A549 (cell line): ENCODE data around the gene ZFAND2B.

Experiments used
- CHD2 ChIP-seq: fragments of 150-350 bp; IDR thresholded peaks from 2 replicates; pipeline ENCODE4 v1.6.1; 2014; ENCODE audit warnings: low read length; ENCODE audit not compliant: partially characterized antibody
- CTCF ChIP-seq: fragments of >200 bp; sonication (Bioruptor Twin); formaldehyde crosslinking; IDR thresholded peaks from 3 replicates; pipeline ENCODE4 v1.5.1; 2016
- EP300 ChIP-seq, 2 experiments: fragments of >200 bp; sonication (Bioruptor Twin); formaldehyde crosslinking; IDR thresholded peaks; 2 replicates in 1 of 2; 3 replicates in 1 of 2; pipeline ENCODE4 v1.6.1; 2016 to 2017
- FOSB ChIP-seq: fragments of 250-450 bp; sonication (Bioruptor Pico); IDR thresholded peaks from 2 replicates; pipeline ENCODE4 v1.5.0; 2020; ENCODE audit warnings: mild to moderate bottlenecking, moderate library complexity
- HES2 ChIP-seq: fragments of >200 bp; sonication (Bioruptor Twin); formaldehyde crosslinking; IDR thresholded peaks from 2 replicates; pipeline ENCODE4 v1.6.1; 2016
- JUNB ChIP-seq: fragments of >200 bp; sonication (Bioruptor Twin); formaldehyde crosslinking; IDR thresholded peaks from 2 replicates; pipeline ENCODE4 v1.6.1; 2016
- MAFK ChIP-seq: fragments of 450-650 bp; IDR thresholded peaks from 2 replicates; pipeline ENCODE4 v1.6.1; 2014; ENCODE audit not compliant: partially characterized antibody
- MAX ChIP-seq: IDR thresholded peaks from 2 replicates; pipeline ENCODE4 v1.6.1; 2012
- MAZ ChIP-seq: fragments of 150-350 bp; IDR thresholded peaks from 2 replicates; pipeline ENCODE4 v1.6.1; 2014; ENCODE audit warnings: antibody characterized with exemption, low read depth, low read length, borderline replicate concordance
- POLR2A ChIP-seq: IDR thresholded peaks from 2 replicates; pipeline ENCODE4 v1.6.1; 2012; ENCODE audit warnings: mild to moderate bottlenecking, low read length
- RAD21 ChIP-seq, 2 experiments: fragments of >200 bp in 1 of 2; sonication (Bioruptor Twin) in 1 of 2; formaldehyde crosslinking in 1 of 2; IDR thresholded peaks in 1 of 2; conservative IDR thresholded peaks in 1 of 2; 2 replicates in 1 of 2; 3 replicates in 1 of 2; pipeline ENCODE4 v1.6.1; 2012 to 2018; ENCODE audit warnings: inconsistent platforms in 1 of 2
- RFX5 ChIP-seq: fragments of 450-650 bp; IDR thresholded peaks from 2 replicates; pipeline ENCODE4 v1.7.1; 2014; ENCODE audit warnings: antibody characterized with exemption, mild to moderate bottlenecking, moderate library complexity
- TP53 ChIP-seq: fragments of 250-450 bp; sonication (Bioruptor Pico); IDR thresholded peaks from 2 replicates; pipeline ENCODE4 v1.5.0; 2021; ENCODE audit warnings: mild to moderate bottlenecking, moderate library complexity
- ZFP36 ChIP-seq: fragments of 450-650 bp; IDR thresholded peaks from 2 replicates; pipeline ENCODE4 v1.6.1; 2014; ENCODE audit warnings: borderline replicate concordance; ENCODE audit not compliant: partially characterized antibody

- TF ChIP-seq CTCF: no peak
- no peak for TF ChIP-seq FOSB (CRISPR knock-in tag)
- TF ChIP-seq MAZ: no peak
- no peak for TF ChIP-seq MAFK
- TF ChIP-seq POLR2A: no peak
- no peak for TF ChIP-seq RFX5
- TF ChIP-seq TP53: no peak
- no peak for TF ChIP-seq CHD2
- TF ChIP-seq HES2: no peak
- TF ChIP-seq JUNB: no peak
- TF ChIP-seq MAX: no peak
- no peak for TF ChIP-seq ZFP36
- TF ChIP-seq RAD21 (conservative IDR thresholded peaks at IDR 0.05 in 1 of 2, IDR thresholded peaks at IDR 0.05 in 1 of 2): no peak
- TF ChIP-seq EP300 (IDR thresholded peaks at IDR 0.05): no peak
These were observed 9.2 kb upstream of the ZFAND2B start for GRCh38 chr2:219197388-219197787.
